Measurements from ENCODE around the gene DPPA5.
"Not testable (repeated sequence)": the region's sequence is repeated elsewhere in the genome, so short reads cannot be mapped to it uniquely, and the experiment has no call there.

The DPPA5 gene

DNA sequence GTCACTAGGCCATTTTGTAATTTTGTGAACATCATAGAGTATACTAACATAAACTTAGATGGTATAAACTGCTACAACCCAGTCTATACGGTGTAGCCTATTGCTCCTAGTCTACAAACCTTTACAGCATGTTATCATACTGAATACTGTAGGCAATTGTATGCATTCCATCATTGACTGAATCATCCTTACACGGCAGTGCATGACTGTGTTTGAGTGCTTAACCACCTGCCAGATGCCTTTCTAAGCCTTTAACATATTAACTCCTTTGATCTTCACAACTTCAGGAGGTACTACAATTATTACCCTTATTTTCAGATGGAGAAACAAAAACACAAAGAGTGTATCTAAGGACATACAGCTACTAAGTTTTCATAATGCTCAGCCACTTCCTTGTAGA, 14.0 kb downstream of the DPPA5 start:
- ATAC-seq (no peak), DNase-seq (ENCODE audit: low spot score in 2 of 2) (no peak)
- Mint-ChIP-seq H3K4me3 (no peak overlapping the region), H3K4me1 (no peaks in the 10 kb centered on the region), H3K27ac (no peak overlapping the region), H3K9me3 (no peaks in the 10 kb centered on the region), H3K36me3 (no peaks in the 10 kb centered on the region)

DNA sequence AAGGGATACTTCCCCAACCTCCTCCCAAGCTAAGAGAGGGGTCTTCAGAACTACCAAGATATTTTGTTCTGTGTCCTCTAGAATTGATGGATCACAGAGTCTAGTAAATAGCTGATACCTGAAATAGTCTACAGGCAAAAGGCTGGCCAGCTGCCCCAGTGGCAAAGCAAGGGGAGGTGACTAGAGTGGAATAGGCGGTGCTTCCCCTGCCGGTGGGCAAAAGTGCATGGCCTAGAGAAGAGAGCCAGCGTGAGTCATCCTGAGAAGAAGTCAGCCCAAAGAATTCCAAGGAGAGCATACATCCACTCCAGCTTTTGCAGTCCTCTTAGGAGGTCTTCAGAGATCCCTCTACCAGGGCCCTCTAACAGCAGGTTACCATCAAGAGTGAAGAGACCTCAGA, 14.7 kb downstream of the DPPA5 start:
- Mint-ChIP-seq H3K4me1 (no peaks in the 10 kb centered on the region), H3K27ac (no peak overlapping the region), H3K36me3 (no peaks in the 10 kb centered on the region), H3K9me3 (no peaks in the 10 kb centered on the region), H3K4me3 (no peak overlapping the region)
- DNase-seq (ENCODE audit: low spot score in 2 of 2): no peak
- ATAC-seq: no peak

DNA sequence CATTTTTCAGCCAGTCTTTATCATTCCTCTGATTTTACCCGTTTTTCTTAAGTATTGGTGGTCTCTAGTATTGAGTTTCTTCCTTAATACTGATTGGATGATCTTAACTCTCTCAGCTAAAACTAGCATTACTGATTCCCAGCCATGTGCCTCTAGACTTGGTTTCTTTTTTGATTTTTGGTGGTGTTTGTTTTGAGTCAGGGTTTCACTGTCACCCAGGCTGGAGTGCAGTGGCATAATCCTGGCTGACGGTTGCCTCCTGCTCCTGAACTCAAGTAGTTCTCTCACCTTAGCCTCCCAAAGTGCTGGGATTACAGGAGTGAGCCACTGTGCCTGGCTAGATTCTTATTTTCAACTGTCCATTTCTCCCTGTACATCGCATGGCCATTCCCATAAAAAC, 24.9 kb downstream of the DPPA5 start:
- ATAC-seq (peak; percentile 82), DNase-seq (ENCODE audit: low spot score in 2 of 2) (no peak)
- Mint-ChIP-seq H3K27ac (no peak overlapping the region), H3K36me3 (no peaks in the 10 kb centered on the region), H3K9me3 (no peaks in the 10 kb centered on the region), H3K4me3 (no peak overlapping the region), H3K4me1 (no peaks in the 10 kb centered on the region)

- no peaks in the 10 kb centered on the region for H3K9me3 Mint-ChIP-seq
- no peaks in the 10 kb centered on the region for H3K36me3 Mint-ChIP-seq
- ATAC-seq (no peak), DNase-seq (ENCODE audit: low spot score in 2 of 2) (no peak)
- H3K4me1 Mint-ChIP-seq: no peaks in the 10 kb centered on the region
- H3K27ac Mint-ChIP-seq: no peak overlapping the region
- H3K4me3 Mint-ChIP-seq: no peak overlapping the region
These were observed 25.3 kb downstream of the DPPA5 start for GRCh38 chr6:73328790-73329189.

- H3K36me3 Mint-ChIP-seq: no peaks in the 10 kb centered on the region
- no peaks in the 10 kb centered on the region for H3K9me3 Mint-ChIP-seq
- no peak overlapping the region for H3K4me3 Mint-ChIP-seq
- ATAC-seq (no peak), DNase-seq (ENCODE audit: low spot score in 2 of 2) (no peak)
- no peak overlapping the region for H3K27ac Mint-ChIP-seq
- H3K4me1 Mint-ChIP-seq: no peaks in the 10 kb centered on the region
These were observed 28.4 kb downstream of the DPPA5 start for GRCh38 chr6:73325656-73326055.

DNA sequence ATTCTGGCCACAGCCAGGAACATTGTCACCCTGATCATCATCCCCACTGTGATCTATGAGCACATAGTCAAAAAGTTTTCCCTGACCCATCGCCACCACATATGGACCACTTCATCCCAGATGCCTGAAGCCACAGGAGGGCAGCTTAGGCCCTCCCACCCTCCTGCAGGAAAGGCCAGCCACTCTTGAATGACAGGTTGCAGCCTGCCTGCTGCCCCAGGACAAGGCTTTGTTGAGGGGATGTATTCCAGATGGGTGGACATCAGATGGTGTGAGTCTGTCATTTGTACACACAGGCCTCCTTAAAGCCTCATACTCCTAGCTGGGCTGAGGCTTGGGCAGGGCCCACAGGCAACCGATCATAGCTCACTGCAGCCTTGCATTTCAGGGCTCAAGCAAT, 30.8 kb downstream of the DPPA5 start:
- DNase-seq (ENCODE audit: low spot score in 2 of 2) (no peak), ATAC-seq (no peak)
- no peaks in the 10 kb centered on the region for H3K4me1 Mint-ChIP-seq
- no peaks in the 10 kb centered on the region for H3K36me3 Mint-ChIP-seq
- H3K27ac Mint-ChIP-seq: no peak overlapping the region
- H3K9me3 Mint-ChIP-seq: no peaks in the 10 kb centered on the region
- H3K4me3 Mint-ChIP-seq: no peak overlapping the region

DNA sequence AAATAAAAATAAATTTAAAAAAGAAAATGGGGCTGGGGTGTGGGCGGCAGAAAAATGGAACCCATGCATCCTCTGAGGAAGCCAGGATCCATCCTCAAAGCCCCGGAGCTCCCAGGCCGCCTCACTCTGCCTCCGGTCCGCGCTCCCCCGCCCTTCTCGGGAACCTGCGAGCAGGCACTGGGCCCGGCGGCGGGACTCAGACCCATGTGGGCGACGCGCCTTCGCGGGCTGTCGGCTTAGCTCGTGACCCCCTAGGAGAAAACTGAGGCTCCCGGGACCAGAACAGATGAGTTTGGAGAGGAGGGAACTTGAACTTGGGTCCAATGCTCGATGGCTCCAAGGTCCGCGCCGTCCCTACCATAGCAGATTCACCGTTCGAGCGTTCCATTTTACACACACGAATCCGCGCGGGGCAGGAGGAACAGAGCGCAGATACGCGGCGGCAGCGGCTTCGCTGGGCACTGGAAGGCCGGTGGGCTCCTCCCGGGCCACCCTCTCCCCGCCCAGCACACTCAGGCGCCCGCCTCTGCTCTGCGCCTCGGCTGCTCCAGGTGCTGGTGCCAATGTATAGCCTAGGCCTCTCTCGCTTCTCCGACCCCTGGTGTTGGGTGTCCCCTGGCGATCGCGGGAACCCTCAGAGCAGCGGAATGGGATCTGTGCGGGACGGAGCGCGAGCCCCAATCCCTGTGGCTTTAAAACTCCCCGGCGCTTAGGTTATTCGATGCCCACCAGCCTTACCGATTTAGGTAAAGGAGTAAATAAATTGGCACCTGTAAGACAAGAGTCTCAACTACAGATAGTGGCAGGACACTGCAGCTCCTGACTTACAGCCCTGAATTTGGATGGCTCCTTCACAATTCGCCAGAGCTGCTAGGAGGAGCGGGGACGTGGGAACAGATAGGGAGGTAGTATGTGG, 39.2 kb downstream of the DPPA5 start:
- no peak overlapping the region for H3K4me3 Mint-ChIP-seq
- peak; percentile 4 for ATAC-seq

GRCh38 chr6:73310503-73310845, 43.6 kb downstream of the DPPA5 start:
- peak overlapping the region; percentile 98 for H3K27ac Mint-ChIP-seq
- DNase-seq (ENCODE audit: low spot score in 2 of 2); H3K9me3 Mint-ChIP-seq; ATAC-seq; H3K36me3 Mint-ChIP-seq: not testable (repeated sequence)
- H3K4me3 Mint-ChIP-seq: peak overlapping the region; percentile 97
- peaks cover 21% of the 10 kb centered on the region for H3K4me1 Mint-ChIP-seq

More for the DNA sequence above, 39.2 kb downstream of the DPPA5 start:
- Mint-ChIP-seq H3K9me3 (no peaks in the 10 kb centered on the region), H3K4me1 (peaks cover 13% of the 10 kb centered on the region), H3K36me3 (no peaks in the 10 kb centered on the region), H3K27ac (no peak overlapping the region)
- DNase-seq (ENCODE audit: low spot score in 2 of 2): no peak

DNA sequence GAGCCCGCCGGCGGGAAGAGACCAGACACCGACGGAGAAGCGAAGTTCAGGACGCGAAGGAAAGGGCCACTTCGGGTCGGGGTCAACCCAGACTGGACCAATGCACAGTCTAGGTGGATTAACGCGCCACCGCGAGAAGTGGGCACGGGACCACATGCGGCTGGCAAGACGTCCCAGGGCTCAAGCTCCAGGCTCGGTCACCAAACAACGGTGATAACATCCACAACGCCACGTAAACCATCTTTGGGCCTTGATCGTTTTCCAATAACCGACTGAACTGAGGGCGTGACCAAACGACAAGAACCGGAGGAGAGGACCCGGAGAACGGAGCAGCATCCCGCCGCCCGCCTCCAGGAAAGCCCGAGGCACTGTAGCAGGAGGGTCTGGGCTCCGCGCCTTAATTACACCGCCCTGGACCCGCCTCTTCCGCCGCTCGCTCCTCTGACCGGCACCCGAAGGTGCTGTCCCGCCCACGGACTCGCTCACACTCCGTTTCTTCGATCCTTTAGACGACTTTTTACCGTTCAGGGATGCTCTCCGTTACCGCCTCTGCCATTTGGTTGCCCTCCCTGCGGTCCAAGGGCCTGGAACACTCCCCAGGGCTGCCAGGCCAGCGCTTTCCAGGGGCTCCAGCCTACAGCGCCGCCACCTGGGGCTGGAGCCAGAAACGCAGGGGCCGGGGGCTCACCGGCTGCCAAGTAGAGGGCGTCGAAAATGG, 44.1 kb downstream of the DPPA5 start:
- ATAC-seq (peak; percentile 96), DNase-seq (ENCODE audit: low spot score in 2 of 2) (peak; percentile 52 to 84)
- peaks cover 21% of the 10 kb centered on the region for H3K4me1 Mint-ChIP-seq
- peak overlapping the region; percentile 98 for H3K27ac Mint-ChIP-seq
- H3K9me3 Mint-ChIP-seq: no peaks in the 10 kb centered on the region
- H3K36me3 Mint-ChIP-seq: peaks cover 6% of the 10 kb centered on the region
- peak overlapping the region; percentile 97 for H3K4me3 Mint-ChIP-seq

DNA sequence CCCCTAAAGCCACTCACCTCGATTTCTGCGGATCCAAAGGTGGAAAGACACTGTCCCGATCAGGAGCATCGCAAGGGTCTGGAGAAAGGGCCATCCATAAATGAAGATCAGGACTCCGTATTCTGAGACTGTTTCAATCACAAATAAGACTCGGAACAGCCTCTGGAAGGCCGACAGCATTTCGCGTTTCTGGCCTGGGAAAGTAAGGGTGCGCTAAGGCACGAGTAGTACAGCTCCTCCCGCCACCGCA, 44.6 kb downstream of the DPPA5 start:
- H3K4me1 Mint-ChIP-seq: peaks cover 21% of the 10 kb centered on the region
- peak overlapping the region; percentile 97 for H3K4me3 Mint-ChIP-seq
- no peak for DNase-seq (ENCODE audit: low spot score in 2 of 2)
- H3K9me3 Mint-ChIP-seq: no peaks in the 10 kb centered on the region
- H3K36me3 Mint-ChIP-seq: peaks cover 6% of the 10 kb centered on the region
- peak overlapping the region; percentile 98 for H3K27ac Mint-ChIP-seq
- ATAC-seq: no peak

DNA sequence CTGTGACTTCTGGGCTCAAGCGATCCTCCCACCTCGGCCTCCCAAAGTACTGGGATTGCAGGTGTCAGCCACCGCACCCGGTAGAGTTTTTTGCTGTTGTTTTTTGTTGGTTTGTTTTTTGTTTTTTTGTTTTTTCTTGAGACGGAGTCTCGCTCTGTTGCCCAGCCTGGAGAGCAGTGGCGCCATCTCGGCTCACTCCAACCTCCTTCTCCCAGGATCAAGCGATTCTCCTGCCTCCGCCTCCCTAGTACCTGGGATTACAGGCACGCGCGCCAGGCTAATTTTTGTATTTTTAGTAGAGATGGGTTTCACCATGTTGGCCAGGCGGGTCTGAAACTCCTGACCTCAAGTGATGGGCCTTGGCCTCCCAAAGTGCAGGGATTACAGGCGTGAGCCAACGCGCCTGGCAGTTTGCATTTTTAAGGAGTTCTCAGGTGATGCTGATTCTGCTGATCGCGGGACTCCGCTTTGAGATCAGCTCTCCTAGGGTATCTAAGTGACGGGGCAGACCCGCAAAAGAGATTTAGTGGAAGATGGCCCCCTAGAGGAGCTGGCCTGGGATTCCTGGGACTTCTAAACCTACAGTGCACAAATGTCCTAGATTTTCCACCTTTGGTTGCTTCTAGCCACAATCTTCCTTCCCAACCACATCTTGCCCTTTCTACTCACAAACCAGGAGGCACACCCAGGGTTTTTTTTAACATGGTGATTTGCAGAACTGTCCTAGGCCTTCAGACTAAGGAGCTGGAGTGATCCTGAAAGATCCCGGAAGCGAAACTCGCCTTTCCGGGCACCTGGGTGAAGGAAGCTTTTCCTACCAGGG, 45.2 kb downstream of the DPPA5 start:
- H3K4me3 Mint-ChIP-seq: peak overlapping the region; percentile 97
- DNase-seq (ENCODE audit: low spot score in 2 of 2): no peak
- peaks cover 21% of the 10 kb centered on the region for H3K4me1 Mint-ChIP-seq
- H3K9me3 Mint-ChIP-seq: no peaks in the 10 kb centered on the region
- peak overlapping the region; percentile 98 for H3K27ac Mint-ChIP-seq
- H3K36me3 Mint-ChIP-seq: peaks cover 6% of the 10 kb centered on the region
- ATAC-seq: no peak

DNA sequence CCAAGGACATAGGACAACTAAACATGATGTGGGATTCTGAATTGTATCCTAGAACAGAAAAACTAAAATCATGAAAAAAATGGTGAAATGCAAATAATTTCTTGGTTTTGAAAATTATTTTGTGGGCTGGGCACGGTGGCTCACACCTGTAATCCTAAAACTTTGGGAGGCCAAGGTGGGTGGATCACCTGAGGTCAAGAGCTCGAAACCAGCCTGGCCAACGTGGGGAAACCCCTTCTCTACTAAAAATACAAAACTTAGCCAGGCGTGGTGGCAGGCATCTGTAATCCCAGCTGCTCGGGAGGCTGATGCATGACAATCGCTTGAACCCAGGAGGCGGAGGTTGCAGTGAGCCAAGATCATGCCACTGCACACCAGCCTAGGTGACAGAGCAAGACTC, 50.3 kb downstream of the DPPA5 start:
- H3K27ac Mint-ChIP-seq, H3K4me3 Mint-ChIP-seq: not testable (repeated sequence)

More for the DNA sequence above, 50.3 kb downstream of the DPPA5 start:
- H3K9me3 Mint-ChIP-seq; ATAC-seq; DNase-seq (ENCODE audit: low spot score in 2 of 2); H3K4me1 Mint-ChIP-seq: not testable (repeated sequence)
- H3K36me3 Mint-ChIP-seq: peaks cover 18% of the 10 kb centered on the region

All from stimulated activated effector memory CD8-positive, alpha-beta T cell treated with anti-CD3 and anti-CD28 coated beads, Interleukin-12 subunit alpha, Interleukin-12 subunit beta, amount 100 ng/mL, for 72 hours (primary cell).